Adrenal gland (tissue), 12 donors: Measurements from ENCODE around the gene DEF6. TPM values are rescaled to one million over a fixed set of nuclear protein-coding genes. Genes with fewer than 3 reads are reported as not detected.

ENCODE experiments used
- DNase-seq, 7 donors: peaks; one replicate each; pipeline ENCODE4 v3.0.0-alpha.2; 2019 to 2020
- H3K27ac ChIP-seq, 5 donors: fragments of 200-600 bp; sonication (generic) in 4 of 5; 1 replicate in 3 of 5; 2 replicates in 2 of 5; pipeline versions ENCODE4 v1.5.1 to v1.8.0; 2016 to 2020; ENCODE audit warnings: mild to moderate bottlenecking in 1 of 5
- H3K27me3 ChIP-seq: fragments of 200-600 bp; 2 replicates; pipeline ENCODE4 v1.8.0; 2021
- H3K36me3 ChIP-seq, 2 donors: fragments of 200-600 bp; replicated peaks in 1 of 2; 1 replicate in 1 of 2; 2 replicates in 1 of 2; pipeline versions ENCODE4 v1.5.1 to v1.8.0; 2018 to 2022
- H3K4me1 ChIP-seq, 2 donors: fragments of 200-600 bp; replicated peaks in 1 of 2; 1 replicate in 1 of 2; 2 replicates in 1 of 2; pipeline versions ENCODE4 v1.5.1 to v1.8.0; 2018 to 2021
- H3K4me3 ChIP-seq, 4 donors: fragments of 200-600 bp; sonication (generic) in 3 of 4; one replicate each; pipeline ENCODE4 v1.5.1; 2016 to 2018
- H3K9me3 ChIP-seq, 3 donors: fragments of 200-600 bp; sonication (generic) in 1 of 3; replicated peaks in 1 of 3; 1 replicate in 2 of 3; 2 replicates in 1 of 3; pipeline versions ENCODE4 v1.5.1 to v1.8.0; 2016 to 2021
- CTCF ChIP-seq, 6 experiments: fragments of 450-650 bp in 4 of 6; fragments of 200-600 bp in 2 of 6; sonication (generic) in 1 of 6; IDR thresholded peaks; 1 replicate in 5 of 6; 2 replicates in 1 of 6; pipeline versions ENCODE4 v1.5.1 to v1.8.0; 2016 to 2021; ENCODE audit warnings: antibody characterized with exemption in 6 of 6, mild to moderate bottlenecking in 2 of 6, moderate library complexity in 1 of 6
- POLR2A ChIP-seq, 2 donors: fragments of 450-650 bp; IDR thresholded peaks; one replicate each; pipeline ENCODE4 v1.6.1; 2017; ENCODE audit warnings: antibody characterized with exemption in 2 of 2, mild to moderate bottlenecking in 2 of 2, moderate library complexity in 1 of 2
- WGBS, 4 donors: extraction: QIAGEN DNeasy Blood & Tissue Kit in 2 of 4; methylation state at CpG; one replicate each; pipeline versions ENCODE4 v1.1.5 to v1.1.7; 2013 to 2017; 5-methylcytosine and 5-hydroxymethylcytosine counted together
- intact Hi-C, 2 donors: fragments of 100-400 bp; cut with DNase I; formaldehyde crosslinking; loops; one replicate each; pipeline versions ENCODE4 v1.14.1 to v1.15.0; 2022 to 2023
- polyA plus RNA-seq, 3 donors: library from polyadenylated mRNA; stranded (reverse); fragments of 200-250 nt in 2 of 3; fragments of 350-450 nt in 1 of 3; fragmentation: Illumina TruSeq in 1 of 3; extraction: RNeasy Lipid Tissue Mini Kit (QIAGEN cat#74804) in 1 of 3; gene quantifications; one replicate each; pipeline ENCODE4 v1.2.3, GENCODE V29; 2013 to 2014
- total RNA-seq, 9 donors: library from RNA; depleted of rRNA in 4 of 9; stranded (reverse); fragments of >200 nt in 4 of 9; fragments of 120-200 nt in 1 of 9; fragmentation: NEBNext Ultra II Directional in 1 of 9; extraction: Animal tissue kit (Norgen Biotek cat#: 25700) in 1 of 9; gene quantifications; one replicate each; pipeline versions ENCODE4 v1.1.0 to v1.2.4, GENCODE V29; 2013 to 2023
- donor health status: healthy with polysubstance abuse.
- donor health status: Bipolar disorder and iron deficiency.
- donor health status: DM: yes; HTN: yes; CAD: no.
- donor health status: DM: no; HTN: no; CAD: no.
- donor health status: DM: no; HTN: no; CAD: no.
- donor health status: DM: yes; HTN: yes; CAD: no.

Gene DEF6
- total and polyA plus RNA-seq, 12 donors: 1.6 to 26.1 (median 6.1) TPM

GRCh38 chr6:35310265-35310831, 12.7 kb downstream of the DEF6 start:
- TF ChIP-seq POLR2A (IDR thresholded peaks at IDR 0.05) (no peak), CTCF (IDR thresholded peaks at IDR 0.05) (no peak)
- WGBS, 4 donors: 73 to 92% (median 78%) methylated on average over 6 of the region's 6 CpGs
- DNase-seq: peak in 1 of 7 donors; percentile 38
- no peak overlapping the region for H3K27ac ChIP-seq
- intact Hi-C loops: no loop called here
- H3K36me3 ChIP-seq: no peaks in the 10 kb centered on the region
- no peaks in the 10 kb centered on the region for H3K27me3 ChIP-seq
- no peaks in the 10 kb centered on the region for H3K9me3 ChIP-seq
- no peak overlapping the region for H3K4me3 ChIP-seq
- H3K4me1 ChIP-seq: peaks cover 0 to 18% of the 10 kb centered on the region in 2 donors

GRCh38 chr6:35311390-35312075, 13.9 kb downstream of the DEF6 start:
- intact Hi-C loops: no loop called here
- WGBS, 4 donors: 58 to 68% (median 63%) methylated on average over 5 to 6 of the region's 6 CpGs
- Histone ChIP-seq H3K27ac (peak overlapping the region in 2 of 5 donors; percentile 44 to 67), H3K9me3 (no peaks in the 10 kb centered on the region), H3K36me3 (no peaks in the 10 kb centered on the region), H3K4me3 (no peak overlapping the region), H3K27me3 (no peaks in the 10 kb centered on the region), H3K4me1 (peaks cover 0 to 18% of the 10 kb centered on the region in 2 donors)
- DNase-seq: peak in 1 of 7 donors; percentile 47
- no peak for TF ChIP-seq POLR2A (IDR thresholded peaks at IDR 0.05)
- no peak for TF ChIP-seq CTCF (IDR thresholded peaks at IDR 0.05)

- Histone ChIP-seq H3K9me3 (no peaks in the 10 kb centered on the region), H3K27ac (peak overlapping the region in 2 of 5 donors; percentile 44 to 67), H3K4me1 (peaks cover 0 to 18% of the 10 kb centered on the region in 2 donors), H3K36me3 (no peaks in the 10 kb centered on the region), H3K4me3 (no peak overlapping the region), H3K27me3 (no peaks in the 10 kb centered on the region)
- intact Hi-C loops: no loop called here
- peak in 1 of 7 donors; percentile 36 for DNase-seq
- 79 to 89% (median 87%) methylated on average over 11 to 19 of the region's 19 CpGs for WGBS, 4 donors
- TF ChIP-seq POLR2A (IDR thresholded peaks at IDR 0.05) (no peak), CTCF (IDR thresholded peaks at IDR 0.05) (no peak)
These were observed 14.6 kb downstream of the DEF6 start for GRCh38 chr6:35312076-35312800.

- H3K27ac ChIP-seq: peak overlapping the region in 1 of 5 donors; percentile 67
- WGBS, 4 donors: 18 to 49% (median 32%) methylated on average over 2 of the region's 2 CpGs
- intact Hi-C loops: no loop called here
- H3K4me3 ChIP-seq: no peak overlapping the region
- H3K4me1 ChIP-seq: peaks cover 0 to 21% of the 10 kb centered on the region in 2 donors
- H3K36me3 ChIP-seq: no peaks in the 10 kb centered on the region
- DNase-seq: no peak
- TF ChIP-seq CTCF (IDR thresholded peaks at IDR 0.05): no peak
- no peak for TF ChIP-seq POLR2A (IDR thresholded peaks at IDR 0.05)
- H3K27me3 ChIP-seq: no peaks in the 10 kb centered on the region
- H3K9me3 ChIP-seq: no peaks in the 10 kb centered on the region
These were observed 15.2 kb downstream of the DEF6 start for GRCh38 chr6:35312807-35313206.
